ENCODE results near the gene CORT. TPM values are rescaled to one million over a fixed set of nuclear protein-coding genes. Genes with fewer than 3 reads are reported as not detected.
"Not testable (repeated sequence)": the region's sequence is repeated elsewhere in the genome, so short reads cannot be mapped to it uniquely, and the experiment has no call there.

The CORT gene
- total and polyA plus RNA-seq, 2 donors: 0.26 to 0.43 TPM

DNA sequence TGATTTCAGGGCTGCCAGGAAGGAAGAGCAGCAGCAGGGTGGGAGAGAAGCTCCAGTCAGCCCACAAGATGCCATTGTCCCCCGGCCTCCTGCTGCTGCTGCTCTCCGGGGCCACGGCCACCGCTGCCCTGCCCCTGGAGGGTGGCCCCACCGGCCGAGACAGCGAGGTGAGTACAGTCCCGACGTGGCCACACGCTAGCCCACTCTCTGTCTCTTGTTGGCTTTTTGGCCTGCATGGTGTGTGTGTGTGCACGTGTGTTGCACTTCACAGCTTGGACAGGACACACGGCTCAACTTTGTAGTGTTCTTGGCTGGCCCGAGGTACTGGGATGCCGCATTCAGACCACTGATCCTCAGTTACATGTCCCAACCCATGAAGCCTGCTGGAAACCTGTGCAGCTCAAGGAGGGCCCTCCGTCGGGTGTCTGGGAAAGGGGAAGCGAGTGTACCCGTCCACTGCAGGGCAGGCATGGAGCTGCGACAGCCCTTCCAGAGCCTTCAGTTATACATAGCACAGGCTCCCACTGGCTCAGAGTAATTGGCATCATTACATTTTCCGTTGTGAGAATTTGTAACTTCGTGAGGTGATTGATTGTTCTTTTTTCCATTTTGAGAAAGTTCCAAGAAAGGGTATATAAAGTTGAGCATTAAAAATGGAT, 454 bp downstream of the CORT start:
- Histone ChIP-seq H3K4me3 (ENCODE audit: low read depth, low read length) (no peak overlapping the region), H3K36me3 (ENCODE audit: insufficient read depth) (no peaks in the 10 kb centered on the region), H3K4me1 (ENCODE audit: insufficient read depth) (no peaks in the 10 kb centered on the region), H3K27ac (ENCODE audit: low read depth) (no peak overlapping the region)
- no peak for DNase-seq (ENCODE audit: extremely low spot score)
- 69% methylated on average over 21 of the region's 21 CpGs for WGBS

DNA sequence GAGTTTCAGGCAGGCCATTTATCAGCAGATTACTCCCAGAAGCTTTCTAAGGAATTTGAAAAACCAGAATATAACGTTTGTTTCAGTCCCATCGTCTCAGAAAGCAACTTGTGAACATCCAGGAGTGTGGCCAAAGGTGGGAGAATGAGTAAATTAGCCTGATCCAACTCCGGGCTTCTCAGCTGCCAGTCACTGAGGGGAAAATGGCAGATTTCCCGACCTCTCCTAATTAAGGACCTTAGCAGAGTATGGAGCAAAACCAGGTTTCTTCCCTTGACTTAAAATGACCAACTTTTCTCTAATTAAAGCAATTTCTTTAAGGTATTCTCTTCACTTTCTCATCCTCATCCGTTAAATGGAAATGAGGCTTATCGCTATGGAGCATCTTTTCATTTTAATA, 1.0 kb downstream of the CORT start:
- Histone ChIP-seq H3K36me3 (ENCODE audit: insufficient read depth) (no peaks in the 10 kb centered on the region), H3K4me1 (ENCODE audit: insufficient read depth) (no peaks in the 10 kb centered on the region), H3K27ac (ENCODE audit: low read depth) (no peak overlapping the region), H3K4me3 (ENCODE audit: low read depth, low read length) (no peak overlapping the region)
- no peak for DNase-seq (ENCODE audit: extremely low spot score)
- WGBS: 30% methylated on average over 6 of the region's 6 CpGs

DNA sequence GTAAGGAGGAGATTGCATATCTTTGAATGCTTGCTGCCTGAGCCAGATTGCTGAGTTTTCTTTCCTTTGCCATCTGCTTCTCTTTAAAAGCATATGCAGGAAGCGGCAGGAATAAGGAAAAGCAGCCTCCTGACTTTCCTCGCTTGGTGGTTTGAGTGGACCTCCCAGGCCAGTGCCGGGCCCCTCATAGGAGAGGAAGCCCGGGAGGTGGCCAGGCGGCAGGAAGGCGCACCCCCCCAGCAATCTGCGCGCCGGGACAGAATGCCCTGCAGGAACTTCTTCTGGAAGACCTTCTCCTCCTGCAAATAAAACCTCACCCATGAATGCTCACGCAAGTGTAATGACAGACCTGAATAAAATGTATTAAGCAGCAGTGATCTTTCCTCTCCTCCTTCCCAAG, 1.5 kb downstream of the CORT start:
- H3K27ac ChIP-seq (ENCODE audit: low read depth): no peak overlapping the region
- 4% methylated on average over 10 of the region's 10 CpGs for WGBS
- no peak overlapping the region for H3K4me3 ChIP-seq (ENCODE audit: low read depth, low read length)
- H3K4me1 ChIP-seq (ENCODE audit: insufficient read depth): no peaks in the 10 kb centered on the region
- no peak for DNase-seq (ENCODE audit: extremely low spot score)
- no peaks in the 10 kb centered on the region for H3K36me3 ChIP-seq (ENCODE audit: insufficient read depth)

GRCh38 chr1:10456048-10456447, 6.2 kb downstream of the CORT start:
- WGBS: 83% methylated on average over 5 of the region's 5 CpGs
- Histone ChIP-seq H3K27ac (ENCODE audit: low read depth) (no peak overlapping the region), H3K4me3 (ENCODE audit: low read depth, low read length) (no peak overlapping the region), H3K36me3 (ENCODE audit: insufficient read depth) (no peaks in the 10 kb centered on the region), H3K4me1 (ENCODE audit: insufficient read depth) (no peaks in the 10 kb centered on the region)
- no peak for DNase-seq (ENCODE audit: extremely low spot score)

- Histone ChIP-seq H3K4me3 (ENCODE audit: low read depth, low read length) (no peak overlapping the region), H3K36me3 (ENCODE audit: insufficient read depth) (no peaks in the 10 kb centered on the region), H3K4me1 (ENCODE audit: insufficient read depth) (no peaks in the 10 kb centered on the region), H3K27ac (ENCODE audit: low read depth) (no peak overlapping the region)
- no peak for DNase-seq (ENCODE audit: extremely low spot score)
- 74% methylated on average over 7 of the region's 7 CpGs for WGBS
Measured at GRCh38 chr1:10456661-10457060, 6.8 kb downstream of the CORT start.

DNA sequence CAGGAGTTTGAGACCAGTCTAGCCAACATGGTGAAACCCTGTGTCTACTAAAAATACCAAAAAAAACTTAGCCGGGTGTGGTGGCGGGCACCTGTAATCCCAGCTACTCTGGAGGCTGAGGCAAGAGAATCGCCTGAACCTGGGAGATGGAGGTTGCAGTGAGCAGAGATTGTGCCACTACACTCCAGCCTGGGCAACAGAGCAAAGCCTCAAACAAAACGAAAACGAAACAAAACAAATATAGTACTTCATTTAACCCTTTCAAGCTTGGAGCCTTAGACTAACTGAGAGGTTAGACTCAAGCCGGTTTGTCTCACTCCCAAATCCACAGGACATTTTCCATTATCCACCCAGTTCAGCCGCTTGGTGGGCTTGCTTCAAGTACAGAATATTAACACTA, 7.6 kb downstream of the CORT start:
- not testable (repeated sequence) for H3K4me3 ChIP-seq (ENCODE audit: low read depth, low read length); H3K4me1 ChIP-seq (ENCODE audit: insufficient read depth); H3K27ac ChIP-seq (ENCODE audit: low read depth); DNase-seq (ENCODE audit: extremely low spot score); H3K36me3 ChIP-seq (ENCODE audit: insufficient read depth)
- 70% methylated on average over 7 of the region's 7 CpGs for WGBS

DNA sequence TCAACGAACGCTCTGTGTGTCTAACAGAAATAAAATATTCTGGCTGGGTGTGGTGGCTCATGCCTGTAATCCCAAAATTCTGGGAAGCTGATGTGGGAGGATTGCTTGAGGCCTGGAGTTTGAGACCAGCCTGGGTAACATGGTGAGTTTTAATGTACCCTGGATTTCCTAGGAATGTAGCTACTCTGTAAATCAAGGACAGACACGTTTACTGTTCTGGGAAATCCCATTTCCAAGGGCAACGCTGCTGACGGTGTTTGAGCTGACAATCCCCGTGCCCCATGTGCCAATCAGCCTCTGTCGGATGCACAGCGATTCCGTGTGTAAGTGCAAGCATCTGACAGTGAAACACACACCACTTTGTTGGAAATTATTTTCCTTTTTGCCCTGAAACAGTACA, 8.0 kb downstream of the CORT start:
- Histone ChIP-seq H3K4me3 (ENCODE audit: low read depth, low read length) (no peak overlapping the region), H3K4me1 (ENCODE audit: insufficient read depth) (no peaks in the 10 kb centered on the region), H3K36me3 (ENCODE audit: insufficient read depth) (no peaks in the 10 kb centered on the region), H3K27ac (ENCODE audit: low read depth) (no peak overlapping the region)
- DNase-seq (ENCODE audit: extremely low spot score): no peak
- WGBS: 61% methylated on average over 9 of the region's 9 CpGs

DNA sequence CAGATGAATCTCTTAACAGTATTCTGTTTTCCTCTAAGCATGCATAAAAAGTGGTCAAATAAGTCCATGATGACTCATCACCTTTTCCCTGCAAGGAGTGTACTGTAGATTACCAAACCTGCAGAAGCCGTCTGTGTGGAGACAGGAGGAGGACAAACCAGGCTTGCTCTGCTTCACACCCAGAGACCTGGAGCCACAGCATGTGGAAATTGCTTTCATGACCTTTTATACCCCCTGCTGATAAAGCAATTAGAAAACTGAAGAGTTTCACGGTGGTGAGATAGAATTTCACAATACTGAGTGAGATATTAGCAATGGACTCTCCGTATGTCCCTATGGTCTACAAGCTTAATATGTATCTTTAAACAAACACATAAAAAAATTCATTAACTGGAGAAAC, 9.4 kb downstream of the CORT start:
- Histone ChIP-seq H3K36me3 (ENCODE audit: insufficient read depth) (no peaks in the 10 kb centered on the region), H3K4me3 (ENCODE audit: low read depth, low read length) (no peak overlapping the region), H3K27ac (ENCODE audit: low read depth) (no peak overlapping the region), H3K4me1 (ENCODE audit: insufficient read depth) (no peaks in the 10 kb centered on the region)
- 63% methylated on average over 3 of the region's 3 CpGs for WGBS
- DNase-seq (ENCODE audit: extremely low spot score): no peak

DNA sequence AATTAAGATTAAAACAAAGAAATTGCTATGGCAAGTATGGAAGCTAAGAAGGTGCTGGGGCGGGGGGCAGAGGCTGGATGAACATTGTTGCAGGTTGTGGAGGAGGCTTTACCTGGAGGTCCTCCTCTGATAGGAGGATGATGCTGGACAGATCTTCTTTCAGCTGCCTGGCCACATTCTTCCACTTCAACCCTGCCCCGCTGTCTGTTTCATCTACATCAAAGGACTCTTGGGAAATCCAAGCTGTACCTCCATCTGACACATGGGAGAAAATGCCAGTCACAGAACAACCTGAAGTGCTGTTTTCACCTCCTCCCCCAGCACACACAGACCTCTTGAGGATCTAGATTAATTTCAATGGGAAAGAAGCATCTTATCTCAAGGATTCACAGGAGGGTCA, 17.2 kb downstream of the CORT start:
- Histone ChIP-seq H3K36me3 (ENCODE audit: insufficient read depth) (peaks cover 2% of the 10 kb centered on the region), H3K27ac (ENCODE audit: low read depth) (no peak overlapping the region), H3K4me1 (ENCODE audit: insufficient read depth) (no peaks in the 10 kb centered on the region), H3K4me3 (ENCODE audit: low read depth, low read length) (no peak overlapping the region)
- WGBS: 98% methylated on average over 2 of the region's 2 CpGs
- DNase-seq (ENCODE audit: extremely low spot score): no peak

GRCh38 chr1:10470043-10470442, 20.2 kb downstream of the CORT start:
- Histone ChIP-seq H3K27ac (ENCODE audit: low read depth) (no peak overlapping the region), H3K36me3 (ENCODE audit: insufficient read depth) (peaks cover 2% of the 10 kb centered on the region), H3K4me1 (ENCODE audit: insufficient read depth) (no peaks in the 10 kb centered on the region), H3K4me3 (ENCODE audit: low read depth, low read length) (no peak overlapping the region)
- no peak for DNase-seq (ENCODE audit: extremely low spot score)
- WGBS: 97% methylated on average over 4 of the region's 4 CpGs

DNA sequence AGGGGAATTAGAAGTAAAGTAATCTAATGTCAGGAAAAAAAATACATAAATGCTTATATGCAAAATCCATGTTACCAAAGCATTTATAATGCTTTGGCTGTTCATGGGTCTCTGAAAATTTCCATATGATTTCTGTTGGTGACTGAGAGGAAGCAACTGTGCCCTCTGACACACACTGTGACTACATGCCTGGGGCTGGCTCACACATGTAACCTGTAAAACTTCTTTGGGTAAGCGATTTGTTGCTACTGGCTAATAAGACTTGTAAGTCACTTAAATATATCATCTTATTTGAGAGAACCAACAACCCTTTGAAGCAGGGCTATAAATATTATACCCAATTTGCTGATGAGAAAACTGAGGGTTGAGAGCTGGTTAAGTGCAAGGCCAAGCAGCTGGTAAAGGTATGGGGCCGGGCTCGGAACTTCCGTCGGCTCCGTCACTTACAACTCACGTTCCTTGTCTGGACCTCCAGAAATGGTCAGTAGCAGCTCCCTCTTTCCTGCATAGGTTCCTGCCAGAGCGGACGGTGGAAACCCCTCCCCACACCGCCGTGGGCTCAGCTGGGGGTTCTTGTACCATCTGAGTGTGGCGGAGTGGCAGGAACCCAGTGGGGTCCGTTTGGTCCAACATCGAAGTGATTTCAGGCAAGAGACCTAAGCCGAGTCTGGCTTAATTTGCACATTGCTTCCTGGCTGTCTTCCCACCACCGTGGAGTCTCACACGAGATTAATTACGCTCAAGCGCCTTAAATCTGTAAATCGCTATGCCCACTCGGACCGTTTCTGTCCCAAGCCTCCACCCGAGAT, 21.8 kb downstream of the CORT start:
- Histone ChIP-seq H3K36me3 (ENCODE audit: insufficient read depth) (no peaks in the 10 kb centered on the region), H3K4me3 (ENCODE audit: low read depth, low read length) (peak overlapping the region; percentile 77), H3K27ac (ENCODE audit: low read depth) (no peak overlapping the region), H3K4me1 (ENCODE audit: insufficient read depth) (no peaks in the 10 kb centered on the region)
- no peak for DNase-seq (ENCODE audit: extremely low spot score)
- 6% methylated on average over 23 of the region's 23 CpGs for WGBS

GRCh38 chr1:10472220-10473144, 22.7 kb downstream of the CORT start, which contains the start of gene DFFA:
Gene DFFA, minus strand, starts transcription at chr1:10472529. Its CDS starts 71 bp downstream, at chr1:10472458.
- H3K4me1 ChIP-seq (ENCODE audit: insufficient read depth): no peaks in the 10 kb centered on the region
- peak; percentile 93 for DNase-seq (ENCODE audit: extremely low spot score)
- 2% methylated on average over 59 of the region's 59 CpGs for WGBS
- no peak within 1 kb of the TSS for H3K27ac ChIP-seq (ENCODE audit: low read depth)
- no peaks in the 10 kb centered on the region for H3K36me3 ChIP-seq (ENCODE audit: insufficient read depth)
- H3K4me3 ChIP-seq (ENCODE audit: low read depth, low read length): peak within 1 kb of the TSS; percentile 77

DNA sequence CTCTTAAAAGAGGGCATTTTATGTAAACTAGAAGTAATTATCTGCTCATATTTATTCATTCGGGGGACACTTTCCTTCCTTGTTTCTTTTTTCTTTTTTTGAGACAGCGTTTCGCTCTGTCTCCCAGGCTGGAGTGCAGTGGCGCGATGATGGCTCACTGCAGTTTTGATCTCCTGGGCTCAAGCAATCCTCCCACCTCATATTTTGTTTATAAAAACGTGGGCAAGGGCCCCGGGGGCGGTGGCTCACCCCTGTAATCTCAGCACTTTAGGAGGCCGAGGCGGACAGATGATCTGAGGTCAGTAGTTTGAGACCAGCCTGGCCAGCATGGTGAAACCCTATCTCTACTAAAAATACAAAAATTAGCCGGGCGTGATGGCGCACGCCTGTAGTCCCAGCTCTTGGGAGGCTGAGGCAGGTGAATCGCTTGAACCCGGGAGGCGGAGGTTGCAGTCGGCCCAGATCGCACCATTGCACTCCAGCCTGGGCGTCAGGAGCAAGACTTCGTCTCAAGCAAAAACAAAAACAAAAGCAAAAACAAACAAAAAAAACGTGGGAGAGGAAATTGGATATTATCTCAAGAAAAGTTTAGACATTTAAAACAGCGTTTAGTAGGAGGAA, 23.4 kb downstream of the CORT start:
- H3K4me3 ChIP-seq (ENCODE audit: low read depth, low read length): no peak overlapping the region
- 88% methylated on average over 23 of the region's 23 CpGs for WGBS

More for the DNA sequence above, 23.4 kb downstream of the CORT start:
- Histone ChIP-seq H3K27ac (ENCODE audit: low read depth) (no peak overlapping the region), H3K36me3 (ENCODE audit: insufficient read depth) (no peaks in the 10 kb centered on the region), H3K4me1 (ENCODE audit: insufficient read depth) (no peaks in the 10 kb centered on the region)
- no peak for DNase-seq (ENCODE audit: extremely low spot score)

All from urinary bladder (tissue), 4 donors.